CD14-positive monocyte (primary cell): ENCODE measurements around the gene SCN9A. TPM values are rescaled to one million over a fixed set of nuclear protein-coding genes. Genes with fewer than 3 reads are reported as not detected.

Experiments
- DNase-seq, 3 donors: peaks; one replicate each; pipeline ENCODE4 v3.0.0-alpha.2; 2011 to 2022
- H2AFZ ChIP-seq: 2 replicates; pipeline ENCODE4 v1.6.0; 2012; ENCODE audit warnings: mild to moderate bottlenecking, low read depth, low read length, inconsistent platforms; ENCODE audit not compliant: insufficient read depth, poor library complexity, severe bottlenecking
- H3K27ac ChIP-seq, 2 donors: 1 replicate in 1 of 2; 2 replicates in 1 of 2; pipeline ENCODE4 v1.5.1; 2012 to 2013; ENCODE audit warnings: low read length in 2 of 2, control low read depth in 1 of 2, inconsistent platforms in 1 of 2, low read depth in 1 of 2, mild to moderate bottlenecking in 1 of 2
- H3K27me3 ChIP-seq, 2 donors: one replicate each; pipeline versions ENCODE4 v1.6.0 to v1.6.1; 2011 to 2013; ENCODE audit warnings: low read length in 2 of 2; ENCODE audit not compliant: control insufficient read depth in 2 of 2, insufficient read depth in 2 of 2
- H3K36me3 ChIP-seq, 2 donors: replicated peaks in 1 of 2; 1 replicate in 1 of 2; 2 replicates in 1 of 2; pipeline versions ENCODE4 v1.5.1 to v1.6.1; 2012 to 2013; ENCODE audit warnings: low read length in 2 of 2, control low read depth in 1 of 2, inconsistent platforms in 1 of 2, mild to moderate bottlenecking in 1 of 2; ENCODE audit not compliant: insufficient read depth in 2 of 2, control insufficient read depth in 1 of 2
- H3K4me1 ChIP-seq, 2 donors: 1 replicate in 1 of 2; 2 replicates in 1 of 2; pipeline versions ENCODE4 v1.5.1 to v1.6.1; 2012 to 2013; ENCODE audit warnings: low read length in 2 of 2, control low read depth in 1 of 2, inconsistent platforms in 1 of 2, mild to moderate bottlenecking in 1 of 2, moderate library complexity in 1 of 2; ENCODE audit not compliant: insufficient read depth in 2 of 2, control insufficient read depth in 1 of 2
- H3K4me2 ChIP-seq: replicated peaks from 2 replicates; pipeline ENCODE3; 2012; ENCODE audit warnings: low read length, moderate library complexity, mild to moderate bottlenecking; ENCODE audit not compliant: poor library complexity, severe bottlenecking; ENCODE audit errors: extremely low read depth
- H3K4me3 ChIP-seq, 3 experiments: fragments of 200-600 bp in 1 of 3; sonication (generic) in 1 of 3; replicated peaks in 1 of 3; 1 replicate in 2 of 3; 2 replicates in 1 of 3; pipeline ENCODE4 v1.5.1; 2011 to 2013; ENCODE audit warnings: low read length in 3 of 3, mild to moderate bottlenecking in 3 of 3, control low read depth in 2 of 3, low read depth in 2 of 3, inconsistent platforms in 1 of 3, moderate library complexity in 1 of 3
- H3K79me2 ChIP-seq: 2 replicates; pipeline ENCODE4 v1.6.0; 2012; ENCODE audit warnings: mild to moderate bottlenecking, control low read depth, inconsistent platforms, low read length, moderate library complexity; ENCODE audit not compliant: insufficient read depth
- H3K9ac ChIP-seq: 2 replicates; pipeline ENCODE4 v1.6.0; 2017; ENCODE audit warnings: low read length, mild to moderate bottlenecking; ENCODE audit not compliant: insufficient read depth, poor library complexity, severe bottlenecking
- H3K9me3 ChIP-seq, 2 donors: replicated peaks in 1 of 2; 1 replicate in 1 of 2; 2 replicates in 1 of 2; pipeline versions ENCODE4 v1.5.1 to v1.6.1; 2012 to 2013; ENCODE audit warnings: low read length in 2 of 2, control low read depth in 1 of 2; ENCODE audit not compliant: control insufficient read depth in 1 of 2, insufficient read depth in 1 of 2
- H4K20me1 ChIP-seq: 2 replicates; pipeline ENCODE4 v1.6.0; 2012; ENCODE audit warnings: mild to moderate bottlenecking, low read length, control low read depth, moderate library complexity; ENCODE audit not compliant: insufficient read depth
- H3K27ac Mint-ChIP-seq, 7 donors: one replicate each; pipeline ENCODE4 v1.8.0; 2020; ENCODE audit warnings: mild to moderate bottlenecking in 7 of 7, mixed read lengths in 7 of 7, moderate library complexity in 6 of 7, inconsistent platforms in 2 of 7
- H3K27me3 Mint-ChIP-seq, 3 donors: one replicate each; pipeline ENCODE4 v1.8.0; 2021 to 2022; ENCODE audit warnings: low read depth in 3 of 3, mild to moderate bottlenecking in 3 of 3, mixed read lengths in 3 of 3, moderate library complexity in 3 of 3, inconsistent platforms in 1 of 3
- H3K36me3 Mint-ChIP-seq, 2 donors: one replicate each; pipeline ENCODE4 v1.8.0; 2020; ENCODE audit warnings: mixed read lengths in 2 of 2, inconsistent platforms in 1 of 2, mild to moderate bottlenecking in 1 of 2
- H3K4me1 Mint-ChIP-seq: one replicate; pipeline ENCODE4 v1.8.0; 2020; ENCODE audit warnings: mild to moderate bottlenecking, mixed read lengths
- H3K4me3 Mint-ChIP-seq, 2 donors: one replicate each; pipeline ENCODE4 v1.8.0; 2020; ENCODE audit warnings: mild to moderate bottlenecking in 2 of 2, mixed read lengths in 2 of 2, moderate library complexity in 1 of 2
- H3K9me3 Mint-ChIP-seq, 7 donors: one replicate each; pipeline ENCODE4 v1.8.0; 2020 to 2022; ENCODE audit warnings: mixed read lengths in 7 of 7, mild to moderate bottlenecking in 6 of 7, moderate library complexity in 6 of 7, inconsistent platforms in 2 of 7
- WGBS: methylation state at CpG from one replicate; pipeline ENCODE4 v1.1.5; 2013; ENCODE audit warnings: missing lambda C conversion rate; ENCODE audit not compliant: insufficient coverage; 5-methylcytosine and 5-hydroxymethylcytosine counted together
- intact Hi-C, 2 donors: fragments of 100-400 bp; cut with micrococcal nuclease; formaldehyde crosslinking; loops; one replicate each; pipeline versions ENCODE4 v1.15.0 to v1.15.1; 2023
- polyA plus RNA-seq, 3 donors: library from polyadenylated mRNA; depleted of rRNA in 1 of 3; unstranded in 2 of 3; stranded (reverse) in 1 of 3; fragments of 300-500 nt in 2 of 3; fragments of >200 nt in 1 of 3; fragmentation: Illumina TruSeq in 2 of 3; gene quantifications; 1 replicate in 2 of 3; 2 replicates in 1 of 3; pipeline ENCODE4 v1.2.3, GENCODE V29; 2012 to 2021
- TF ChIP-seq, protein P1 (sequence below): fragments of 200-600 bp; IDR thresholded peaks from one replicate; pipeline ENCODE4 v1.8.0; 2022; ENCODE audit warnings: antibody characterized with exemption, mild to moderate bottlenecking

The SCN9A gene
- polyA plus RNA-seq, 3 donors: 0.24 to 0.67 (median 0.26) TPM

DNA sequence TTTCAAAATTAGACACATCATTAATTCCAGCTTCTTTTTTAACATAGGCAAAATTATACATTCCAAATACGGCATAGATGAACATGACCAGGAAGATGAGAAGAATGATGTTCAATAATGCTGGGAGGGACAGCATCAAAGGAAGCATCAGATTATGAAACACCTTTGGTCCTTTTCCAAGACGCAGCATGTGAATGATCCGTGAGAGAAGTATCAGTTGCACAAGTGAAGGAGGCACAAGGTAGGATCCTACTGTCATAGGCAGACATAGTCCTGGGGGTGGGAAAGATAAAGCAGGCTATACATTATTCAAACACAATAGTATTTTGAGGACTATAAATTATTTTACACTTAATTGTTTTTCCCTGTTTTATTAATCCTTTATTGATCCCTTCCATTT, 30.6 kb upstream of the SCN9A start:
- TF ChIP-seq, protein P1, sequence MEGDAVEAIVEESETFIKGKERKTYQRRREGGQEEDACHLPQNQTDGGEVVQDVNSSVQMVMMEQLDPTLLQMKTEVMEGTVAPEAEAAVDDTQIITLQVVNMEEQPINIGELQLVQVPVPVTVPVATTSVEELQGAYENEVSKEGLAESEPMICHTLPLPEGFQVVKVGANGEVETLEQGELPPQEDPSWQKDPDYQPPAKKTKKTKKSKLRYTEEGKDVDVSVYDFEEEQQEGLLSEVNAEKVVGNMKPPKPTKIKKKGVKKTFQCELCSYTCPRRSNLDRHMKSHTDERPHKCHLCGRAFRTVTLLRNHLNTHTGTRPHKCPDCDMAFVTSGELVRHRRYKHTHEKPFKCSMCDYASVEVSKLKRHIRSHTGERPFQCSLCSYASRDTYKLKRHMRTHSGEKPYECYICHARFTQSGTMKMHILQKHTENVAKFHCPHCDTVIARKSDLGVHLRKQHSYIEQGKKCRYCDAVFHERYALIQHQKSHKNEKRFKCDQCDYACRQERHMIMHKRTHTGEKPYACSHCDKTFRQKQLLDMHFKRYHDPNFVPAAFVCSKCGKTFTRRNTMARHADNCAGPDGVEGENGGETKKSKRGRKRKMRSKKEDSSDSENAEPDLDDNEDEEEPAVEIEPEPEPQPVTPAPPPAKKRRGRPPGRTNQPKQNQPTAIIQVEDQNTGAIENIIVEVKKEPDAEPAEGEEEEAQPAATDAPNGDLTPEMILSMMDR: no peak
- peaks cover 0 to 3% of the 10 kb centered on the region in 2 donors for H3K4me1 ChIP-seq
- no peak overlapping the region for H3K27ac ChIP-seq
- no peak overlapping the region for H3K9ac ChIP-seq
- Mint-ChIP-seq H3K36me3 (no peaks in the 10 kb centered on the region), H3K27me3 (peaks cover 0 to 8% (median 5%) of the 10 kb centered on the region in 3 donors), H3K4me3 (no peak overlapping the region), H3K27ac (no peak overlapping the region), H3K4me1 (peaks cover 12% of the 10 kb centered on the region), H3K9me3 (no peaks in the 10 kb centered on the region)
- no peaks in the 10 kb centered on the region for H3K9me3 ChIP-seq
- intact Hi-C loops: no loop called here
- H3K4me3 ChIP-seq: no peak overlapping the region
- H3K79me2 ChIP-seq: no peaks in the 10 kb centered on the region
- WGBS: 67% methylated on average over 1 of the region's 3 CpGs
- no peaks in the 10 kb centered on the region for H4K20me1 ChIP-seq
- H3K27me3 ChIP-seq: no peaks in the 10 kb centered on the region
- no peak overlapping the region for H3K4me2 ChIP-seq
- no peak for DNase-seq
- H3K36me3 ChIP-seq: no peaks in the 10 kb centered on the region
- H2AFZ ChIP-seq: no peak overlapping the region

DNA sequence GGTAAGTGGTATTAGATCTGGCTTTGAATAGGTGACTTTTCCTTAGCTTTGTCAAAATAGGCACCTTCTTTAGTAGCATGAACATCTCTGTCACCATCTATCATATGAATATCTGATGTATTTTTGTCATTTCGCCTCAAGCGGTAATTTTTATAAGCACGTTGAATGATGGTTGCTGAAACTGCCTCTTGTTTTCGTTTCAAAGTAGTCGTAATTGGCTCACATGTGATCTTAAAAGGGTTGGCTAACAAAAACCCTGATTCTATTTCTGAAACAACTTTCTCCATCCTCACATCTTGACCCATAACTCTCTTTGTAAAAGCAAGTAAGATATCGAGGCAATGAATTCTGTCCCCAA, 29.8 kb upstream of the SCN9A start:
- Mint-ChIP-seq H3K36me3 (no peaks in the 10 kb centered on the region), H3K27me3 (peaks cover 0 to 8% (median 5%) of the 10 kb centered on the region in 3 donors), H3K4me3 (no peak overlapping the region), H3K27ac (no peak overlapping the region), H3K9me3 (no peaks in the 10 kb centered on the region), H3K4me1 (peaks cover 10% of the 10 kb centered on the region)
- Histone ChIP-seq H2AFZ (no peak overlapping the region), H3K9me3 (no peaks in the 10 kb centered on the region), H3K36me3 (no peaks in the 10 kb centered on the region), H3K27me3 (no peaks in the 10 kb centered on the region), H3K4me3 (no peak overlapping the region), H4K20me1 (no peaks in the 10 kb centered on the region), H3K4me1 (peaks cover 0 to 3% of the 10 kb centered on the region in 2 donors), H3K27ac (no peak overlapping the region), H3K9ac (no peak overlapping the region), H3K4me2 (no peak overlapping the region), H3K79me2 (no peaks in the 10 kb centered on the region)
- intact Hi-C loops: no loop called here
- no peak for DNase-seq
- TF ChIP-seq, protein P1: no peak
- WGBS: 100% methylated on average over 4 of the region's 6 CpGs
